ENCODE data around the gene GLG1. TPM values are rescaled to one million over a fixed set of nuclear protein-coding genes. Genes with fewer than 3 reads are reported as not detected.
A peak's percentile ranks its signal among the peaks of the same experiment; 100 is the strongest.

GLG1 gene
- total RNA-seq, 1 experiment from 2014 or later: 487 TPM

- no TSS peak for BruUV-seq (replicated peaks)
- intact Hi-C loops (cut with micrococcal nuclease; ENCODE audit: unreplicated experiment): no loop called here
- peaks cover 95% of the 10 kb centered on the region for H3K36me3 ChIP-seq (ENCODE audit: insufficient read depth, low read length, poor library complexity, severe bottlenecking)
- no peaks in the 10 kb centered on the region for H3K4me1 ChIP-seq (ENCODE audit: insufficient read depth, low read length, poor library complexity, severe bottlenecking)
- CTCF ChIA-PET: no interaction called here
- H3K4me3 ChIP-seq (ENCODE audit: low read depth, low read length, poor library complexity, severe bottlenecking): no peak overlapping the region
- no peak for DNase-seq (ENCODE audit: low spot score)
- H3K27ac ChIP-seq (ENCODE audit: low read depth, low read length, poor library complexity, severe bottlenecking): no peak overlapping the region
- H3K27me3 ChIP-seq (replicated peaks; ENCODE audit: insufficient read depth, low read depth, low read length, poor library complexity): no peaks in the 10 kb centered on the region
- TF ChIP-seq CTCF (conservative IDR thresholded peaks at IDR 0.05; ENCODE audit: low read depth, low read length) (no peak), EZH2 (IDR thresholded peaks at IDR 0.05; ENCODE audit: borderline replicate concordance, low read depth, low read length, poor library complexity, severe bottlenecking) (no peak)
- no peaks in the 10 kb centered on the region for H3K9me3 ChIP-seq (ENCODE audit: low read depth, low read length, poor library complexity, severe bottlenecking)
- POLR2A ChIA-PET (ENCODE audit: low non-redundant PET): no interaction called here
Observed at GRCh38 chr16:74635303-74635702, 28.4 kb upstream of the GLG1 start.

- H3K9me3 ChIP-seq (ENCODE audit: low read depth, low read length, poor library complexity, severe bottlenecking): no peaks in the 10 kb centered on the region
- no peak overlapping the region for H3K4me3 ChIP-seq (ENCODE audit: low read depth, low read length, poor library complexity, severe bottlenecking)
- no peak overlapping the region for H3K27ac ChIP-seq (ENCODE audit: low read depth, low read length, poor library complexity, severe bottlenecking)
- CTCF ChIA-PET: no interaction called here
- POLR2A ChIA-PET (ENCODE audit: low non-redundant PET): no interaction called here
- BruUV-seq (replicated peaks): no TSS peak
- no peaks in the 10 kb centered on the region for H3K27me3 ChIP-seq (replicated peaks; ENCODE audit: insufficient read depth, low read depth, low read length, poor library complexity)
- no peaks in the 10 kb centered on the region for H3K4me1 ChIP-seq (ENCODE audit: insufficient read depth, low read length, poor library complexity, severe bottlenecking)
- H3K36me3 ChIP-seq (ENCODE audit: insufficient read depth, low read length, poor library complexity, severe bottlenecking): peaks cover 95% of the 10 kb centered on the region
- intact Hi-C loops (cut with micrococcal nuclease; ENCODE audit: unreplicated experiment): no loop called here
- no peak for DNase-seq (ENCODE audit: low spot score)
- TF ChIP-seq EZH2 (IDR thresholded peaks at IDR 0.05; ENCODE audit: borderline replicate concordance, low read depth, low read length, poor library complexity, severe bottlenecking) (no peak), CTCF (conservative IDR thresholded peaks at IDR 0.05; ENCODE audit: low read depth, low read length) (no peak)
Observed at GRCh38 chr16:74633686-74634085, 26.8 kb upstream of the GLG1 start.

DNA sequence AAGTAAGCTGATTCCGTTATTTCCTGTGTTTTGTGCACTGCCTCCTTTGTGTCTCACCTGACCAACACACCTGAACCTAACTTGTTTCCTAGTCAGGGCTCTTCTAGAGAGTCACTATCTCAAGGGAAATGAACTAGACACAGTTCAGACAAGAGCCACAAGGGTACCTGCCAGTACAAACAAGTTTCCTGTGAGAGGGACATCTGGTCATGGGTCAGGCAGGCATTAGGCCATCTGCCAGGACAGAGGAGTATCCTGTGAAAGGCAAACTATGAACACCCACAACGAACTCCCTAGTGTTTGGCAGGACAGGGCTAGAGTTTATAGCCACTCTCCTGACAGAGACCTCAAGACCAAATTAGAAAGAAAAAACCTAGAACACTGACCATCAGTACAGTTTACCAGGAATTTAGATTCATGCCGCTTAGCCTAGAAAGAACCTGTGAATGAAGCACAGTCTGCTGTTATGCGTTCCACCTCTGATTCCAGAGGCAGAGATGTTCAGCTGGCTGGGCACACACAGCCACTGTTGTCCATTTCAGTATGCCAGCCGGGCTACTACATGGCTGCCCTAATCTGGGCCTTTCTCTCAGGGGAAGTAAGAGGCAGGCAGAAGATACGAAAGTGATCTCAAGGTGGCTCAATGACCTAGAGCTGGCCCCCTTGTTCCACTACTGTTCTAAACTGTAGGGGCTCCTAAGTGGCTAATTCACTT is 20.7 kb upstream of the GLG1 start:
- POLR2A ChIA-PET (ENCODE audit: low non-redundant PET): no interaction called here
- Histone ChIP-seq H3K9me3 (ENCODE audit: low read depth, low read length, poor library complexity, severe bottlenecking) (no peaks in the 10 kb centered on the region), H3K27ac (ENCODE audit: low read depth, low read length, poor library complexity, severe bottlenecking) (peak overlapping the region; percentile 38), H3K27me3 (replicated peaks; ENCODE audit: insufficient read depth, low read depth, low read length, poor library complexity) (no peaks in the 10 kb centered on the region), H3K4me1 (ENCODE audit: insufficient read depth, low read length, poor library complexity, severe bottlenecking) (peaks cover 9% of the 10 kb centered on the region), H3K36me3 (ENCODE audit: insufficient read depth, low read length, poor library complexity, severe bottlenecking) (peaks cover 100% of the 10 kb centered on the region), H3K4me3 (ENCODE audit: low read depth, low read length, poor library complexity, severe bottlenecking) (no peak overlapping the region)
- TF ChIP-seq EZH2 (IDR thresholded peaks at IDR 0.05; ENCODE audit: borderline replicate concordance, low read depth, low read length, poor library complexity, severe bottlenecking) (no peak), CTCF (conservative IDR thresholded peaks at IDR 0.05; ENCODE audit: low read depth, low read length) (no peak)
- BruUV-seq (replicated peaks): no TSS peak
- DNase-seq (ENCODE audit: low spot score): no peak
- CTCF ChIA-PET: no interaction called here
- intact Hi-C loops (cut with micrococcal nuclease; ENCODE audit: unreplicated experiment): loop anchor here (2.0 kb wide), 1 partner anchor 319 kb away; no protein-coding TSS in a partner anchor

All from A673 (cell line).